ENCODE measurements around the gene CCDC92. TPM values are rescaled to one million over a fixed set of nuclear protein-coding genes. Genes with fewer than 3 reads are reported as not detected.

CCDC92 gene
- total and polyA plus RNA-seq, 10 of the 15 experiments (the other 5 are each of a cell fraction or from before 2014, with no cell fraction given), result 0.53 to 11.8 (median 4.2) TPM

DNA sequence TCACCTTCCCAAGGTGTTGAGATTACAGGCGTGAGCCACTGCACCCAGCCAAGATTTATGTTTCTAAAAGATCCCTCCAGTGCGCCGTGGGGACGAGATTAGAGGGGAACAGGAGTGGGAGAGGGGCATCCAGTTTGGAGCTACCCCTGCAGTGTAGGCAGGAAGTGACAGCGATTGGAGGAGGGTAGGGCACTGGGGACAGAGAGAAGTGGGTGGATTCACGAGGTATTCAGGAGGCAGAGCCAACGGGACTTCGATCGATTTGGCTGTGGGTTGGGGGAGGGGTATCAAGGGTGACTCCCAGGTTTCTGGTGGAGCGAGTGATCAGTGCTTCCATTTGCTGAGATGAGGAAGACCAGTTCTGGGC, 82.1 kb downstream of the CCDC92 start:
- in situ Hi-C loops (cut with MboI), result no loop called here
- no peak overlapping the region for H3K9ac ChIP-seq (ENCODE audit: control insufficient read depth, insufficient read depth, low read length)
- ChIA-PET RAD21 (ENCODE audit: unreplicated experiment) (no interaction called here), POLR2A (no interaction called here), SMC1A (ENCODE audit: uncharacterized antibody, unreplicated experiment) (no interaction called here), CTCF (interaction anchor here (0.7 kb wide), 2 partner anchors 13 to 15 kb away, joined by 3 read pairs; no protein-coding TSS in a partner anchor)
- no peak overlapping the region for H2AFZ ChIP-seq (ENCODE audit: control insufficient read depth, low read depth, low read length)
- no peak for DNase-seq (ENCODE audit: low read depth, low spot score)
- no peak for ATAC-seq
- H3K9me3 ChIP-seq (replicated peaks; ENCODE audit: control insufficient read depth, insufficient read depth, low read length), result no peaks in the 10 kb centered on the region
- no TSS peak for BruUV-seq (replicated peaks)
- no peak overlapping the region for H3K4me2 ChIP-seq (ENCODE audit: control insufficient read depth, insufficient read depth)
- no peaks in the 10 kb centered on the region for H3K36me3 ChIP-seq (ENCODE audit: control insufficient read depth in 2 of 2, insufficient read depth in 2 of 2, low read length in 1 of 2)
- no peak overlapping the region for H3K27ac ChIP-seq (ENCODE audit: control insufficient read depth, insufficient read depth)
- no peak overlapping the region for H3K4me3 ChIP-seq
- no peaks in the 10 kb centered on the region for H3K4me1 ChIP-seq (ENCODE audit: control insufficient read depth, insufficient read depth, low read length)
- no peaks in the 10 kb centered on the region for H3K79me2 ChIP-seq (ENCODE audit: control insufficient read depth, insufficient read depth, low read length)
- 41% methylated on average over 10 of the region's 10 CpGs for WGBS (ENCODE audit: insufficient coverage, insufficient replicate concordance, low lambda C conversion rate, missing lambda C conversion rate)
- no peaks in the 10 kb centered on the region; a peak in 1 of 4 replicates for H3K27me3 ChIP-seq (replicated peaks in 1 of 2; ENCODE audit: control insufficient read depth in 2 of 2, insufficient read depth in 2 of 2, low read length in 1 of 2)
- H4K20me1 ChIP-seq (ENCODE audit: control insufficient read depth, insufficient read depth), result no peaks in the 10 kb centered on the region
- TF ChIP-seq RAD51 (IDR thresholded peaks at IDR 0.05), result no peak
- no peak for TF ChIP-seq CBX5 (IDR thresholded peaks at IDR 0.05; ENCODE audit: low read depth)
- no peak for TF ChIP-seq RBBP5 (conservative IDR thresholded peaks at IDR 0.05)
- TF ChIP-seq RFX5 (IDR thresholded peaks at IDR 0.05; ENCODE audit: low read depth, low read length), result no peak
- no peak for TF ChIP-seq JUND (IDR thresholded peaks at IDR 0.05; ENCODE audit: low read depth, low read length)
- TF ChIP-seq, protein P1, sequence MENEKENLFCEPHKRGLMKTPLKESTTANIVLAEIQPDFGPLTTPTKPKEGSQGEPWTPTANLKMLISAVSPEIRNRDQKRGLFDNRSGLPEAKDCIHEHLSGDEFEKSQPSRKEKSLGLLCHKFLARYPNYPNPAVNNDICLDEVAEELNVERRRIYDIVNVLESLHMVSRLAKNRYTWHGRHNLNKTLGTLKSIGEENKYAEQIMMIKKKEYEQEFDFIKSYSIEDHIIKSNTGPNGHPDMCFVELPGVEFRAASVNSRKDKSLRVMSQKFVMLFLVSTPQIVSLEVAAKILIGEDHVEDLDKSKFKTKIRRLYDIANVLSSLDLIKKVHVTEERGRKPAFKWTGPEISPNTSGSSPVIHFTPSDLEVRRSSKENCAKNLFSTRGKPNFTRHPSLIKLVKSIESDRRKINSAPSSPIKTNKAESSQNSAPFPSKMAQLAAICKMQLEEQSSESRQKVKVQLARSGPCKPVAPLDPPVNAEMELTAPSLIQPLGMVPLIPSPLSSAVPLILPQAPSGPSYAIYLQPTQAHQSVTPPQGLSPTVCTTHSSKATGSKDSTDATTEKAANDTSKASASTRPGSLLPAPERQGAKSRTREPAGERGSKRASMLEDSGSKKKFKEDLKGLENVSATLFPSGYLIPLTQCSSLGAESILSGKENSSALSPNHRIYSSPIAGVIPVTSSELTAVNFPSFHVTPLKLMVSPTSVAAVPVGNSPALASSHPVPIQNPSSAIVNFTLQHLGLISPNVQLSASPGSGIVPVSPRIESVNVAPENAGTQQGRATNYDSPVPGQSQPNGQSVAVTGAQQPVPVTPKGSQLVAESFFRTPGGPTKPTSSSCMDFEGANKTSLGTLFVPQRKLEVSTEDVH (IDR thresholded peaks at IDR 0.05; ENCODE audit: low read depth, partially characterized antibody), result no peak
- TF ChIP-seq, protein P2, sequence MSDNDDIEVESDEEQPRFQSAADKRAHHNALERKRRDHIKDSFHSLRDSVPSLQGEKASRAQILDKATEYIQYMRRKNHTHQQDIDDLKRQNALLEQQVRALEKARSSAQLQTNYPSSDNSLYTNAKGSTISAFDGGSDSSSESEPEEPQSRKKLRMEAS (IDR thresholded peaks at IDR 0.05; ENCODE audit: low read depth, low read length), result no peak
- intact Hi-C loops (cut with micrococcal nuclease; ENCODE audit: unreplicated experiment), result no loop called here
- no peak for FAIRE-seq

Data from GM12878 (cell line).